HG03103 (cell line): ENCODE measurements around the gene ALKBH4.
A peak's percentile ranks its signal among the peaks of the same experiment; 100 is the strongest.
"Not testable (repeated sequence)": the region's sequence is repeated elsewhere in the genome, so short reads cannot be mapped to it uniquely, and the experiment has no call there.

Experiments used
- ATAC-seq: cut with Tn5 transposase; IDR thresholded peaks from one replicate; pipeline ENCODE4 v1.9.1; 2021; ENCODE audit warnings: low read depth; ENCODE audit not compliant: unreplicated experiment

ALKBH4 gene

DNA sequence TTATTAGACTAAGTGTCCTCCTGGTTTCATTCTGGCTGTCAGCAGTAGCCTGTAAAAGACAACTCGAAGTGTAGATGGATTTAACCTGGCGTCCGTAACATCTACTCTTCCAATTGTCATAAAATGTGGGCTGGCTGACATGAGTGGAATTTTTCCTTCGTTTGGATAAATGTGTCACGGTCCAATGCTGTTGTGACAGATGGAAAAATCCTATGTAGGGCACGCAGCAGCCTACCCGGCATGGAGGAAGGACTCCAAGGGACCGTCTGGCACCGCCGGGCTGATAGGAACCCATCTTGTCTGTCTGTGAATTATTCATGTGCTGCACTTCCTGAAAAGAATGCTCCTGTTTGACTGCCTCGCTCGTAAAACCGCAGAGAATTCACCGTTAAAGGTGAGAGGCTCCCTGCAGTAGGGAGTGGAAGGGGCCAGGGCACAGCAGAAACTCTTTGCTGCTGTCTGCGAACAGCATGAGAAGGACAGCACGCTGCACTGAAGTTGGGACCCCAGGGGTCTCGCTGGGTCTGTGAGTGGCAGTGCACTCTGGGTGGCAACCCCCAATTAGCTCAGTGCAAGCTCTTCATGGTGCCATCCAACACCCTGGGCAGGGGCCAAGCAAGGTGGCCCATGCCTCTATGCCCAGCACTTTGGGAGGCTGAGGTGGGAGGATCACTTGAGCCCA is 32.9 kb downstream of the ALKBH4 start:
- ATAC-seq = no peak

DNA sequence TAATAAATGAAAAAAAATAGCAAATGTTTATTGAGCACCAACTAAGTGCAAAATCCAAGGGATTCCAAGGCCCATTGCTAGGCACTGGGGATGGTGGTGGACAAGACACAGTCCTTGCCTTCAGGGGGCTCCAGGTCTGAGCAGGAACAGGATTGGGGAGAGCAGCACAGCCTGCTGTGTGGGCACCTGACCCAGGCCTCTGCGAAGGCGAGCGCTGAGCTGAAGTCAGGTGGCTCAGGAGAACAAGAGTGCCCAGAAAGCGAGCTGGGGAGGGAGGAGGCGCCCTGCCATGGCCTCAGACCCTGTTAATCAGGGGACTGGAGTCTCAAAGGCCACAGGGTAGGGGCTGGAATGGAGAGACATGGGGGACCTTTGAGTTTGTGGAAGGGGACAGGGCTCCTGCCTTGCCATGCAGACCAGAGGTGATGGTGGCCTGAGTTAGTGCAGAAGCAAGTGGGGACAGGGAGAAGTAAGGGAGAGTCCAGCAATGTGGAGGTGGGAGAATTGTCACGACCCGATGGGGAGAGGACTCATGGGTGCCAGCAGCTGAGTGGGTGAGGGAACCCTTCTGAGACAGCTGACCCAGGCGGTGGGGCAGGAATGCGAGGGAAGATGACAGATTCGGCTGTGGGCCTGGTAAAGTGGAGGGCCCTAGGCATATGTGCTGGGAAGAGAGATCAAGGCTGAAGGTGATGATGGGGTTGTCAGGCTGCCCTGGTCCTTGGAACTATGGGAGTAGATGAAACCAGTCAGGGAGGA is 35.3 kb downstream of the ALKBH4 start:
- no peak for ATAC-seq

DNA sequence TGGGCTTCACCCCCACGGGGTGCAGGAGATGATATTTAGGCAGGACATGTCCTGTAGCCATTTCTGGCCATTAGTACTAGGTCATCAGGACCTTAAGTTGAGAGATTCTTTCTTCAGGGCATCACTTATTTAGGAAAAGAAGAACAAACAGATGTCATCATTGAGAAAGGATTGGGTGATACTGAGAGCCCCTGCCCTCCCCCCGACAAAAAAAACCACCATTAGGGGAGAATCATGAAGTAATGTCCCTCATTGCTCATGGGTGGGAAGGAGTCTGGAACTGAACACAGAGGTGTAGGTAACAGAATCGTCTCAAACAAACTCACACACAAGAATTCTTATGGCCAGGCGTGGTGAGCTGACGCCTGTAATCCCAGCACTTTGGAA is 37.7 kb downstream of the ALKBH4 start:
- no peak for ATAC-seq

DNA sequence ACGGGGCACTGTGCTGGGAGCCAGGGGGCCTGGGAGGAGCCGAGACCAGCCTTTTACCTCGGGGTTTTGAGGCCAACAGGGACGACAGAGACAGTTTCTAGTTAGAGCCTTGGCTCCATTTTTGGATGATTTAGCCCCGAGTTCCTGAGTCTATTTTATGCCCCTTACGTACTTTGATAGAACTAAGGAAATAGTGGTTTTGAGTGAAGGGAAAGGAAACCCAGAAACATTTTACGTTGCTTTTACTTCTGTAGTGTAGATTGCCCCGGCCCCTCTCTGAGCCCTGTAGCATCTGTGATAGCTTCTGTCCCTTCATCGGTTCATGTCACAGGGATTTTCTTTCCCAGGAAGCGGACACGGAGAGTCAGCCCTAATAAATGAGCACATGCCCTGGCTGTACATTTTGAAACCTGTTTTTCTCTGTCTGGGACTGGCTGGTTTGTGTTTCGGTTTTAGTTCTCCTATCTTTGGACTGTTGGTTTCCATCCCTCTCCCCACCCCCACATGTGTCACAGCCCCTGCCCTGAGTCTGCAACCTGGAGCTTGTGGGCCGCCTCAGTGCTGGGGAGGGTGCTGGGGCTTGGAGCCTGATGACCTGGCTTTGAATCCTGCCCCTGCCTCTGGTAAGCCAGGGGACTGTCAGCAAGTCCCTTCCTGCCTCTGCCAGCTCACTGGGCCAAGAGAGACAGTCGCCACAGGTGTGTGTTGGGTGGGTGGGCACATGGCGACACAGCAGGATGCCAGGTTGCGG is 38.2 kb downstream of the ALKBH4 start:
- ATAC-seq = peak; percentile 47

DNA sequence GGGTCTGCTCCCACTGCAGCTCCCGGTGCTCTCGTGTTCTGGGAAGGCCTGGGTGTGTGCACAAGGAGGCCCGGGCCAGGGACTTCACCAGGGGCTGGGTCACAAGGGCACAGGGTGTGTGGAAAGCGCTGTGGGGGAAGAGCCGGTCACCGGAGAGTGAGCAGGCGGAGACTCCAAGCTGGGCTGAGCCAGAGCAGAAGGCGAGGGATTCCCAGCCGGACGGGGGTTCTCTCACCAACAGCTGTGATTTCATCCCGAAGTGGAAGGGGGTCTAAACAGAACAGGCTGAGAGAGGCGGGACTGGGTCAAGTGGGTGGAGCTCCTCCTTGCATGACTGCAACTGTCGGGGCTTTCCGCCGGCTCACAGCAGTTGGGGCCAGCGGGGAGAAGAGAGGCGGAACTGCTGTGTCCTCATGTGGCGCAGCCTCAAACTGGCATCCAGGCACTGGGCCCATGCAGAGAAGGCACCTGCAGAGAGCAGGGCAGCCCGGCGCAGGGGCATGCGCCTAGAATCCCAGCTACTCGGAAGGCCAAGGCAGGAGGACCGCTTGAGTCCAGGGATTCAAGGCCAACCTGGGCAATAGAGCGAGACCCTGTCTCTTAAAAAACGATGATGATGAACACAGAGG is 38.9 kb downstream of the ALKBH4 start:
- ATAC-seq = peak; percentile 49

DNA sequence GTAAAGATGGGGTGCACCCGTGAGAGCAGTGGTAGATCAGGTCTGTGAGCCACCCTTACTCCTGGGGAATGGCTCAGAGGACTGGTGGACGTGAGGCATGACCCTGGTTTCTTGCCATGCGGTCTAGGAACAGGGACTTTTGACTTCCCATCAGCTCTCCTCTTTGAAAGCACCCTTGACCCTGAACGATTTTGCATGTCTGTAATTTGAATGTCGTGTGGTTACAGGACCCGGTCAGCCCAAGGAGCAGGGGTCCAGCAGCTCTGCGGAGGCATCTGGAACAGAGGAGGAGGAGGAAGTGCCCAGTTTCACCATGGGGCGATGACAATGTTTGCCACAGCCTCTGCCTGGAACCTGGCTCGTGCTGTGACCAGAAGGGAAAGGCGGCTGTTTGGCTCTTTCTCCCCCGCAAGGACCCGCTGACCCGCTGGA is 39.9 kb downstream of the ALKBH4 start:
- ATAC-seq = no peak

DNA sequence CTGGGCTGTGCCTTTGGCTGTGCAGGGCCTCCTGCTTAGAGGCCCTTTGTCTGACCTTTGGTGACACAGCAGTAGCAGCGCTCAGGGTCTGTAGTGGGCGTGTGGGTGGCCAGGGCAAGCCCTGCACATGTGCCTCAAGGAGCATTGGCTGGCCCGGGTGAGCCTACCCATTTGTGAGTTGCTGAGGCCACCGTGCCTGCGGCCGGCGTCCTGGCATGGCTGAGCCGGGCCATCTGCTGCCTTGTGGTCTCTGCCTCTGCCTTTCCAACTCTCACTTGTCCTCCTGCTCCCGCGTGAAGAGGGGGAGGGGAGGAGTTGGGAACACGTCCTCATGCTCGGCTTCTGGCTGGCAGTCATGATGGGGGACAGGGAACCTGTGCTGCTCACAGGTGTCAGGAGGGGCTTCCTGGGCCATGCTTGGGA is 40.5 kb downstream of the ALKBH4 start:
- ATAC-seq = no peak

DNA sequence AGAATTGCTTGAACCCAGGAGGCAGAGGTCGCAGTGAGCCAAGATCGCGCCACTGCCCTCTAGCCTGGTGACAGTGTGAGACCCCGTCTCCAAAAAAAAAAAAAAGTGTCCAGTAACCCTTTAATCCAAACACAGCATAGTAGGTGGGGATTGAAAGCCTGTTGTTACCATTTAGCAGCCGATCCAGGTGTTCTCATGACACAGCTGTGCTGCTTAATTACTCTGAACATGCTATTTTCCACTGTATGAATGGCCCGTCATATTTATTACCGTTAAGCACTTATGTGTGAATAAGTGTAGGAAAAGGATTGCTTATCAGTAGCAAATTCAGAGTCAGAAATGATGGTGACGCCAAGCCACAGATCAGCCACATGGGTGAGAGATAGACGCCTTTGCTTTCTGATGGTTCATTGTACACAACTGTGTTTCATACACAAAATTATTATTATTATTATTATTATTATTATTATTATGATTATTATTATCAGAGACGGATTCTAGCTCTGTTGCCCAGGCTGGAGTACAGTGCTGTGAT is 42.9 kb downstream of the ALKBH4 start:
- ATAC-seq = no peak

DNA sequence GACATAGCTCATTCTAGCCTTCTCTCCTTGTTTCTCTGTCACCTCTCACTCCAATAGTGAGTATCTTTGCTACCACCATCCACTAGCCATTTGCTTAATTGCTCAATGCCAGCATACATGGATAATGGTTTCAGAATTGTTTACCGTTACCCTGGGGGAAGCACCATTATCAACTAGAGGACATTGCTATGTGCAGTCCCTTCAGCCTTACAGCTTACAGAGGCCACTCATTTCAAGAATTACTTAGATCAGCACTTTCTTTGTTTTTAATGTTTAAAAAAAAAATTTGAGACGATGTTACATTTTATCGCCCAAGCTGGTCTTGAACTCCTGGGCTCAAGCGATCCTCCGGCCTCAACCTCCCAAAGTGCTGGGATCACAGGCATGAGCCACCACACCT is 46.1 kb downstream of the ALKBH4 start:
- ATAC-seq = no peak

DNA sequence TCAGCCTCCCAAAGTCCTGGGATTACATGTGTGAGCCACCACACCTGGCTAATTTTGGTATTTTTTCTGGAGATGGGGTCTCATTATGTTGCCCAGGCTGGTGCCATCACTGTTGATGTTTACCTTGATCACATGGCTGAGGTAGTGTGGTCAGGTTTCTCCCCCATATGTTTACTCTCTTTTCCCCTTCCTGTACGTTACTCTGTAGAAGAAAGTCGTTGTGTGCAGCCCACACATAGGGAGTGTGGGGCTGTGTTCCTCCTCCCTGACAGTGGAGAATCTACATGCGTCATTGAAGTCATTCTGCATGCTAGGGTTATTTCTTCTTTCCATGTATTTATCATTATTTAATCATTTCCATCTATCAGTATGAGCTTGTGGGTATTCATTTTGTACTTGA is 47.6 kb downstream of the ALKBH4 start:
- no peak for ATAC-seq

DNA sequence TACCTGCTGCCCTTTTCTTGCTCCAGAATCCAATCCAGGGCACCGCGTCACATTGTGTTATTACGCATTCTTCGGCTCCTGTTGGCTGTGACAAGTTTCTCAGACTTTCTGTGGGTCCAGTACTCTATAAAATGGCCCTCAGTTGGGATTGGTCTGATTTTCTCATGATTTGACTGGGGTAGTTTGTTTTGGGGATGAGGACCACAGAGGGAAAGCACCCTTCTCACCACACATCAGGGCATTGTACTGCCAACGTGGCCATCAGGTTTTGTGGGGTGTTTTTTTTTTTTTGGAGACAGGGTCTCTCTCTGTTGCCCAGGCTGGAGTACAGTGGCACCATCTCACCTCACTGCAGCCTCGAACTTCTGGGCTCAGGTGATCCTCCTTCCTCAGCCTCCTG is 48.3 kb downstream of the ALKBH4 start:
- no peak for ATAC-seq

DNA sequence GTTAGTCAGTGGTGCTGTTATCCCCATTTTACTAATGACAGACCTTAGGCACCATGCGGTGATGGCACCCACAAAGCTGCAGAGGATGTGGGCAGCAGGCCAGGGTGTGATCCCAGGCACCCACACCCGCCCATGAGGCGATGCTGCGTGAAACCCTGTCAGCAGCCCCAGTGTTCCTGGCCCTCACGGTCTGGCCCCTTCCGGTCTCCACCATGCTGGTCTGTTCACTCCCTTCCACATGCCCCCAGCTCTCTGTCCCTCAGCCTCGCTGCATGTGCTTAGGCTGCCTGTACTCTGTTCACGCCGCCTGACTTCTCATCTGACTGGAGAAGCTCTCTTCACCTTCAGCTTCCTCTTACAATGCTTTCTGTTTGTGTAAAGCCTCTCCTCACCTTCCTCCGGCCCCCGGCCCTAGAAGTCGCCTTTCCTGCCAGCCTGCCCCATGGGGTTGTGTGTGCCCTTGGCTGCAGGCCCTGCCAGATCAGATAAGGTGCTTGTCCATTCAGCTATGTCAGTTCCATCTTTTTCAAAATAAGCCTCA is 48.9 kb downstream of the ALKBH4 start:
- no peak for ATAC-seq

DNA sequence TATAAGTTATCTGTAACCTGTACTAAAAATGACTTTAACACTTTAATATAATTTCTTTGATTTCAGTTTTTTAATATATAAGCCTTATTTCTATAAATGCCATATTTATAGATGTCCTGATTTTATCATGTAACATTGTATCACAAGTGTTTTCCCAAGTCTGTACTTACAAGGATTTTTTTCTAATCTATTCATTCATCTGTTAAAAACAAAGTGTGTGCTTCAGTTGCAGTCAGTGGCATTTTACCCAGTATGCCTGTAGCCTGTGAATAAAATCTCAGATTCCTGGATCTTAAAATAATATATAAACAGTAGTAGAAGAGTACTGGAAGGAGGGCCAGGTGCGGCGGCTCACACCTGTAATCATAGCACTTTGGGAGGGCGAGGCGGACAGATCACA is 51.1 kb downstream of the ALKBH4 start:
- no peak for ATAC-seq

DNA sequence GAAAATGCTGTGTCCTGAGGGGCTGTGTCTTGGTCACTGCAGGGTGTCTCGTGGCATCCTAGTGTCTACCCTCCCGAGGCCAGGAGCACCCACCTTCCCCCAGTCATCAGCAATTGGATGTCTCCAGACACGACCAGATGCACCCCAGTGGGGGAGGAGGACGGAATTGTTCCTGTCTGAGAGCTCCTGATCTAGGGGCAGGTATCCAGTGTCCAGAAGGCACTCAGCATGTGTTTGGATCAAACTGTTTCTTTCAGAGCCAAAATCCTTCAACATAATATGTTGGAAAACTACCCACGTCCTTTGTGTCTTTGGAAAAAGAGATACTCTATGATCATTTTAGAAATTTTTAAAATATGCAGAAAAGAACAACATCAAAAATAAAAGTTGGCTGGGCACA is 51.6 kb downstream of the ALKBH4 start:
- no peak for ATAC-seq

DNA sequence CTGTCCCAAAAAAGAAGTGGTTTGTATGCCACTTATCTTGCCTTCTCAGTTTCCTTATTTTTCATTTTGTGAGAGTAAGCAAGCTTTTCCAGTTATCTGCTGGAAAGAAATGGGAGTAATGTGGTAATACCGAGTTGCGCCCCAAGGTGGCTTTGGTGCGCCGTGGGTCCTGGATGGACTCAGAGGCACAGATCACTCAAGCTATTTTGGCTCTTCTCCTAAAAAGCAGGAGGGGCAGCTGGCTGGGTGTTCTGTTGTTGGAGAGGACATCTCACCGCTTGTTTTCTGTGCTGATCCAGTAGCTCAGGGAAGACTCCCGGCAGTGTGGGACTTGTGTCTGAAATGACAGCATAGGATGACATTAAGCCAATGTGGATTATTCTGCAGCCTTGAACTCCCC is 52.1 kb downstream of the ALKBH4 start:
- no peak for ATAC-seq

DNA sequence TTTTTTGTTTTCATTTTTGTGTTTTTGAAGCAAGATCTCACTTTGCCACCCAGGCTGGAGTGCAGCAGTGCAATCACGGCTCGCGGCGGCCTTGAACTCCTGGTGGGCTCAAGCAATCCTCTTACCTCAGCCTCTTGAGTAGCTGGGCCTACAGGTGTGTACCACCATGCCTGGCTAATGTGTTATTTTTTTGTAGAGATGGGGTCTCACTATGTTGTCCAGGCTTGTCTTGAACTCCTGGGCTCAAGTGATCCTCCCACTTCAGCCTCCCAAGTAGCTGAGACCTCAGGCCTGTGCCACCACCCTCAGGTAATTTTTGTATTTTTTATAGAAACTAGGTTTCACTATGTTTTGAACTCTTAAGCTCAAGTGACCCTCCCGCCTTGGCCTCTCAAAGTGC is 53.7 kb downstream of the ALKBH4 start:
- no peak for ATAC-seq

DNA sequence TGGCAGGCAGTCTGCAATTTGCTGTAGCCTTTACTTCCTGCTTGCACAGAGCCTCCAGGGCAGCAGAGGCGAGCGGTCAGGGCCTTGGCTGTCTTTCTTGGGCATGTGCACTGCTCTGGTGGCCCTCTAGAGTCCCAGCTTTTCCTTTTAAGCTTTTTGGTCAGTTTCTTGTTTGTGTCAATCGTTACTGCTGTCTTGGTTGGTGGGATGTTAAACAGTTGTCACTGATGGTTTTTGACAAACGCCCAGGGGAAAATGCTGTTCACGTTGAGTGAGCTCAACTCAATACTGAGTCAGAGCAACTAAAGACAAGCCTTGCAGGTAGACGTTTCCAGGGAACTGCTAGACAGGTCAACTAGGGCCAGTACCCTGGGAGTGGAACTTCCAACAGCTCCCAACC is 54.5 kb downstream of the ALKBH4 start:
- no peak for ATAC-seq

DNA sequence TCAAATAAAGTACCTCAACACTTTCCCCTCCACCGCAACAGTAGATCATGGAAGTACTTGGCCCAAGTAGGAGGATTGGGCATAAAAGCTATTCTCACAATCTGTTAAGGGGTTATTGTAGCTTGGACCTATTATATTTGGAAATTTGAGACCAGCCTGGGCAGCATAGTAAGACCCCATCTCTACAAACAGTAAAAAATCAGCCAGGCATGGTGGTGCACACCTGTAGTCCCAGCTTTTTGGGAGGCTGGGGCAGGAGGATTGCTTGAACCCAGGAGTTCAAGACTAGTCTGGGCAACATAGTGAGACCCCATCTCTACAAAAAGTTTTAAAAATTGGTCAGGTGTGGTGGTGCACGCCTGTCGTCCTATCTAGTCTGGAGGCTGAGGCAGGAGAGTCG is 55.3 kb downstream of the ALKBH4 start:
- ATAC-seq = no peak

DNA sequence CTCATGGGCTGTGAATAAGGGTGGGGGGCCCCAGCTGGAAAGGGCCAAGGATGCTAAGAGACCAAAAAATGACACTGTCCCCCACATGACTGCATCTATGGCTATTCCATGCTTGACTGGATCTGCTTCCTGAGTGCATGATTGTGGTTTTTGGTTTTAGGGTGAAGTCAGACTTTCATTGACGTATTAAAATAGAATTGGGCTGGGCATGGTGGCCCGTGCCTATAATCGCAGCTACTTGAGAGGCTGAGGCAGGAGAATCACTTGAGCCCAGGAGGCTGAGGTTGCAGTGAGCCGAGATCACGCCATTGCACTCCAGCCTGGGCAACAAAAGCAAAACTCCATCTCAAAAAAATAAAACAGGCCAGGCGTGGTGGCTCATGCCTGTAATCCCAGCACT is 56.1 kb downstream of the ALKBH4 start:
- ATAC-seq = not testable (repeated sequence)

DNA sequence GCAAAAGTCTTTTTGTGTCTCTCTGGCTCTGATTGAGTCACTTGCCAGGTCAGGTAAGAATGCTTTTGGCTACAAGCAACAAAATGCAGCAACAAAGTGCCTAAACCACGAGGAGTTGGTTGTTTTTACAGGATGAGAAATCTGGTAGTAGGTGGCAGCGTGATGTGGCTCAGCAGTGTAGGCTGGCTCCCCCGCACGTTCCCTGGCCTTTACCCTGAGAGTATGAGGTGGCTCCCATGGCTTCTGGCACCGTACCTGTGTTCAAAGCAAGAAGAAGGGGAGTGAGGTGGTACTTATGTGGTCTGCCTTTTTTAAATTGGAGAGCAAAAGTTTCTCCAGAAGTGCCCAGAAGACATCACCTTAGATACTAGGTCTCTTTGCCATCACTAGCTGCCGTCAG is 56.8 kb downstream of the ALKBH4 start:
- no peak for ATAC-seq
